A549 treated with GW870086 at 1 μM for 4 hours (cell line): Measurements from ENCODE around the gene RETNLB. TPM values are rescaled to one million over a fixed set of nuclear protein-coding genes. Genes with fewer than 3 reads are reported as not detected.

ENCODE experiments used
- total RNA-seq: library from RNA; stranded (reverse); fragments of 200-300 nt; extraction: Qiagen RNA extraction; gene quantifications from 5 replicates; pipeline ENCODE4 v1.2.3, GENCODE V29; 2022; ENCODE audit warnings: low read depth

RETNLB gene
- total RNA-seq, result not detected in 5 replicates

GRCh38 chr3:108757404-108757982, at the start of gene RETNLB:
RETNLB (minus strand) TSS chr3:108757410; CDS start chr3:108757185, 225 bp downstream.

Other genes starting within 250 kb of the RETNLB start
- 0.08 to 0.16 TPM (median 0.15 TPM) in 5 replicates for gene MYH15, start 246.8 kb downstream of the RETNLB start, total RNA-seq
- gene CIP2A, start 168.0 kb downstream of the RETNLB start, total RNA-seq, result 13.3 to 24.0 TPM (median 20.8 TPM) in 5 replicates
- 2.9 to 4.1 TPM (median 3.8 TPM) in 5 replicates for gene DZIP3, start 167.7 kb downstream of the RETNLB start, total RNA-seq
- not detected in 5 replicates for gene TRAT1, start 65.4 kb upstream of the RETNLB start, total RNA-seq
- not detected in 5 replicates for gene GUCA1C, start 196.5 kb upstream of the RETNLB start, total RNA-seq